Panc1 (cell line): ENCODE data around the gene ECEL1. TPM values are rescaled to one million over a fixed set of nuclear protein-coding genes. Genes with fewer than 3 reads are reported as not detected.

Source experiments
- ATAC-seq: fragments of 200-7000 bp; cut with Tn5 transposase; 2 replicates; pipeline ENCODE4 v1.9.1; 2020; ENCODE audit warnings: mild to moderate bottlenecking, moderate library complexity
- BruUV-seq: library from RNA; stranded (reverse); fragments of 400-500 nt; replicated peaks from 2 replicates; lab custom pipeline; 2021; lab: Mats Ljungman, UMichigan
- CTCF ChIA-PET: fragments of 300-600 bp; sonication (Branson Sonifier 250); formaldehyde crosslinking; loops from one replicate; lab custom pipeline; 2022; ENCODE audit warnings: antibody characterized with exemption; lab: Charles Lee
- POLR2A ChIA-PET: fragments of 300-600 bp; sonication (Branson Sonifier 250); formaldehyde crosslinking; loops from one replicate; lab custom pipeline; 2022; ENCODE audit warnings: antibody characterized with exemption; lab: Charles Lee
- DNase-seq: peaks from one replicate; pipeline ENCODE4 v3.0.0-alpha.2; 2010; ENCODE audit warnings: low read depth, low spot score
- H3K27ac ChIP-seq: 2 replicates; pipeline ENCODE4 v1.5.1; 2011; ENCODE audit warnings: mild to moderate bottlenecking, low read length, inconsistent platforms
- H3K27me3 ChIP-seq: fragments of 200-500 bp; sonication (Bioruptor generic); 2 replicates; pipeline ENCODE4 v1.6.0; 2014; ENCODE audit warnings: low read length, inconsistent platforms; ENCODE audit not compliant: control insufficient read depth, insufficient read depth
- H3K36me3 ChIP-seq: fragments of 200-500 bp; sonication (Bioruptor generic); 2 replicates; pipeline ENCODE4 v1.5.1; 2014; ENCODE audit warnings: inconsistent platforms, mild to moderate bottlenecking, low read length, moderate library complexity; ENCODE audit not compliant: control insufficient read depth, insufficient read depth
- H3K4me1 ChIP-seq: 2 replicates; pipeline ENCODE4 v1.5.1; 2011; ENCODE audit warnings: inconsistent platforms, mild to moderate bottlenecking, low read length, moderate library complexity; ENCODE audit not compliant: control insufficient read depth, insufficient read depth
- H3K4me3 ChIP-seq, 2 experiments: 2 replicates each; pipeline ENCODE4 v1.5.1; 2011 to 2012; ENCODE audit warnings: low read depth in 2 of 2, low read length in 2 of 2, mild to moderate bottlenecking in 2 of 2, inconsistent platforms in 1 of 2, moderate library complexity in 1 of 2
- H3K9me3 ChIP-seq: fragments of 200-500 bp; sonication (Bioruptor generic); 2 replicates; pipeline ENCODE4 v1.5.1; 2014; ENCODE audit warnings: low read depth, mild to moderate bottlenecking, inconsistent platforms, low read length, moderate library complexity; ENCODE audit not compliant: control insufficient read depth, insufficient read depth
- POLR2AphosphoS5 ChIP-seq: IDR thresholded peaks from 2 replicates; pipeline ENCODE4 v1.6.1; 2012; ENCODE audit warnings: mild to moderate bottlenecking, low read depth, low read length, moderate library complexity
- SIN3A ChIP-seq: IDR thresholded peaks from 2 replicates; pipeline ENCODE4 v1.6.1; 2012; ENCODE audit warnings: low read depth, mild to moderate bottlenecking, low read length, moderate library complexity, borderline replicate concordance; ENCODE audit not compliant: insufficient read depth
- TCF7L2 ChIP-seq: IDR thresholded peaks from 2 replicates; pipeline ENCODE4 v1.6.1; 2011; ENCODE audit warnings: mild to moderate bottlenecking, low read depth, low read length, inconsistent platforms
- in situ Hi-C: cut with HindIII; loops from 2 replicates; pipeline ENCODE4 v1.10.0; 2016; ENCODE audit warnings: low sequenced_read_pairs, low pct_unique_long_range_greater_than_20kb
- intact Hi-C: fragments of 100-400 bp; cut with micrococcal nuclease; formaldehyde crosslinking; loops from one replicate; pipeline ENCODE4 v1.10.0; 2022; ENCODE audit not compliant: unreplicated experiment
- total RNA-seq: library from RNA; stranded (reverse); gene quantifications from one replicate; pipeline ENCODE4 v1.2.1, GENCODE V29; 2021; ENCODE audit not compliant: unreplicated experiment
- TF ChIP-seq, protein P1 (sequence below): fragments of 450-650 bp; IDR thresholded peaks from 2 replicates; pipeline ENCODE4 v1.5.1; 2017; ENCODE audit warnings: mild to moderate bottlenecking
- TF ChIP-seq, protein P2 (sequence below), 2 experiments: IDR thresholded peaks; 2 replicates each; pipeline ENCODE4 v1.6.1; 2011 to 2012; ENCODE audit warnings: low read depth in 2 of 2, control low read depth in 1 of 2, low read length in 1 of 2, mild to moderate bottlenecking in 1 of 2, moderate library complexity in 1 of 2; ENCODE audit not compliant: insufficient read depth in 1 of 2

The ECEL1 gene
- total RNA-seq, 1 experiment from 2014 or later = 2.9 TPM

DNA sequence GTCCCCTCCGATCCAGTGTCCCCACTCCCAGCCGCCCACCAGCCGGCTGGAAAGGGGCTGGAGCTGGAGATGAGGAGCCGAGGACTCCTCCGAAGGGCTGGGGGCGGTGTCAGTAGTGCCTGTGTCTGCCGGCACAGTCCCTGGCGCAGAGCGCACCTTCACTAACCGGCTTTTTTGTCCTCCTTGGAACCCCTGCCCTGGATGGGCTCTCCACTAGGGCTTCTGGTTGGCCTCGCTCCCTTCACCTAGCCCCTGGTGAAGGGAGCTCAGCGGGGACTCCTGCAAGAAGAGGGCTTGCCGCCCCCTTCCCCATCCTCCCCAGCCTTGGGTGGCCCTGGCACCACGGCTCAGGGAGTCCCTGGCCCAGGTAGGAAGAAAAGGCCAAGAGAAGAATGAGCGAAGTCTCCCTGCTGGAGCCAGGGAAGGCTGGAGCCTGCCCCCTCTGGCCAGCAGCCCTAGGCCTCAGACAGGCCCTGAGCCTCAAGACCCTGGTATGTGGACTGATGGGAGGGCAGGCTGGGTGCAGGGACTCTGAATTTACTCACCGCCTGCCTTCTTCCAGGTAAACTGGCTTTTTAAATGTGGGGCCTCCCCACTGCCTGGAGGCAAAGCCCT lies 570 bp upstream of the ECEL1 start:
- in situ Hi-C loops (no loop called here), intact Hi-C loops (no loop called here)
- CTCF ChIA-PET = interaction anchor here (0.5 kb wide), 1 partner anchor 44 kb away, joined by 8 read pairs; no protein-coding TSS in a partner anchor
- Histone ChIP-seq H3K9me3 (no peaks in the 10 kb centered on the region), H3K4me3 (no peak overlapping the region), H3K4me1 (no peaks in the 10 kb centered on the region), H3K27ac (no peak overlapping the region), H3K36me3 (no peaks in the 10 kb centered on the region), H3K27me3 (no peaks in the 10 kb centered on the region; the same call in 1 of the 2 replicates)
- TF ChIP-seq TCF7L2 = no peak
- TF ChIP-seq POLR2AphosphoS5 = no peak
- TF ChIP-seq, protein P1, sequence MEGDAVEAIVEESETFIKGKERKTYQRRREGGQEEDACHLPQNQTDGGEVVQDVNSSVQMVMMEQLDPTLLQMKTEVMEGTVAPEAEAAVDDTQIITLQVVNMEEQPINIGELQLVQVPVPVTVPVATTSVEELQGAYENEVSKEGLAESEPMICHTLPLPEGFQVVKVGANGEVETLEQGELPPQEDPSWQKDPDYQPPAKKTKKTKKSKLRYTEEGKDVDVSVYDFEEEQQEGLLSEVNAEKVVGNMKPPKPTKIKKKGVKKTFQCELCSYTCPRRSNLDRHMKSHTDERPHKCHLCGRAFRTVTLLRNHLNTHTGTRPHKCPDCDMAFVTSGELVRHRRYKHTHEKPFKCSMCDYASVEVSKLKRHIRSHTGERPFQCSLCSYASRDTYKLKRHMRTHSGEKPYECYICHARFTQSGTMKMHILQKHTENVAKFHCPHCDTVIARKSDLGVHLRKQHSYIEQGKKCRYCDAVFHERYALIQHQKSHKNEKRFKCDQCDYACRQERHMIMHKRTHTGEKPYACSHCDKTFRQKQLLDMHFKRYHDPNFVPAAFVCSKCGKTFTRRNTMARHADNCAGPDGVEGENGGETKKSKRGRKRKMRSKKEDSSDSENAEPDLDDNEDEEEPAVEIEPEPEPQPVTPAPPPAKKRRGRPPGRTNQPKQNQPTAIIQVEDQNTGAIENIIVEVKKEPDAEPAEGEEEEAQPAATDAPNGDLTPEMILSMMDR = no peak
- TF ChIP-seq, protein P2, sequence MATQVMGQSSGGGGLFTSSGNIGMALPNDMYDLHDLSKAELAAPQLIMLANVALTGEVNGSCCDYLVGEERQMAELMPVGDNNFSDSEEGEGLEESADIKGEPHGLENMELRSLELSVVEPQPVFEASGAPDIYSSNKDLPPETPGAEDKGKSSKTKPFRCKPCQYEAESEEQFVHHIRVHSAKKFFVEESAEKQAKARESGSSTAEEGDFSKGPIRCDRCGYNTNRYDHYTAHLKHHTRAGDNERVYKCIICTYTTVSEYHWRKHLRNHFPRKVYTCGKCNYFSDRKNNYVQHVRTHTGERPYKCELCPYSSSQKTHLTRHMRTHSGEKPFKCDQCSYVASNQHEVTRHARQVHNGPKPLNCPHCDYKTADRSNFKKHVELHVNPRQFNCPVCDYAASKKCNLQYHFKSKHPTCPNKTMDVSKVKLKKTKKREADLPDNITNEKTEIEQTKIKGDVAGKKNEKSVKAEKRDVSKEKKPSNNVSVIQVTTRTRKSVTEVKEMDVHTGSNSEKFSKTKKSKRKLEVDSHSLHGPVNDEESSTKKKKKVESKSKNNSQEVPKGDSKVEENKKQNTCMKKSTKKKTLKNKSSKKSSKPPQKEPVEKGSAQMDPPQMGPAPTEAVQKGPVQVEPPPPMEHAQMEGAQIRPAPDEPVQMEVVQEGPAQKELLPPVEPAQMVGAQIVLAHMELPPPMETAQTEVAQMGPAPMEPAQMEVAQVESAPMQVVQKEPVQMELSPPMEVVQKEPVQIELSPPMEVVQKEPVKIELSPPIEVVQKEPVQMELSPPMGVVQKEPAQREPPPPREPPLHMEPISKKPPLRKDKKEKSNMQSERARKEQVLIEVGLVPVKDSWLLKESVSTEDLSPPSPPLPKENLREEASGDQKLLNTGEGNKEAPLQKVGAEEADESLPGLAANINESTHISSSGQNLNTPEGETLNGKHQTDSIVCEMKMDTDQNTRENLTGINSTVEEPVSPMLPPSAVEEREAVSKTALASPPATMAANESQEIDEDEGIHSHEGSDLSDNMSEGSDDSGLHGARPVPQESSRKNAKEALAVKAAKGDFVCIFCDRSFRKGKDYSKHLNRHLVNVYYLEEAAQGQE (IDR thresholded peaks at IDR 0.05; ENCODE audit: insufficient read depth in 1 of 2, low read depth in 2 of 2, low read length in 1 of 2) = no peak
- no peak for TF ChIP-seq SIN3A
- DNase-seq = no peak
- POLR2A ChIA-PET = no interaction called here
- no TSS peak for BruUV-seq
- ATAC-seq = peak; percentile 64

DNA sequence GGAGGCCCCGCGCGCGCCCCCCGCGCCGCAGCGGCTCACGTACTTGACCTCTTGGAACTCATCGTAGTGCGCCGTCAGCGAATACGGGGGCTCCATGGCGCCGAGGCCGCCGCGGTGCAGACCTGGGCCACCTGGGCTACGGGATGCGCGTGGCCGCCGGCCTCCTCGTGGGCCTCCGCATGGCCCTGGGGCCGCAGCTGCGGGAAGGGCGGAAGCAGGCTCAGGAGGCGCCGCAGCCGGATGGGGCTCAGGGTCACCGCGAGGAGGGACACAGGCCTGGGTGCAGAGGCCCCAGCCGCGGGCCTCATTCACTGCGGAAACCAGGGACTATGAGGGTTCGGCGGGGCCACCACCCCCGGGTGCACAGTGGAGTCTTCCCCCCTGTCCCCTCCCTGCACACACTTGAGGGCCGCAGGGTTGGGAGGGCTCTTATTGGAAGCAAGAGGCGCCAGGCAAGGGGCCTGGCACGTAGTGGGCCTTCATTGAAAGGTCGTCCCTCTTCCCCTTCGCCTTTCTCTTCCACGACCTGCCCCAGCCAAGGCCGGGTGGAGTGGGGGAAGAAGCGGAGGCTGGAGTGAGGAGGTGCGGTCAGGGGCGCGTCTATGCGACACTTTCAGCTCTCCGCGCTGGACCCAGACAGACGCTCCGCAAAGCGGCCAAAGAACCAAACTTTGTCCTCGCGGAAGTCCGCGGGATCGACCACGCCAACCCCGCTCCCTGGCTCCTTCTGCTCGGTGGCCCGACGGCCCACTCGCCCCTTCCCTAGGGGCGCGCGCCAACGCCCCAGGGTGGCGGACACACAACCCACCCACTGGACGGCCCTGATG lies 863 bp downstream of the ECEL1 start:
- in situ Hi-C loops = no loop called here
- no peak; the same call in 1 of the 2 replicates for ATAC-seq
- CTCF ChIA-PET = no interaction called here

More for the DNA sequence above, 863 bp downstream of the ECEL1 start:
- BruUV-seq = no TSS peak
- Histone ChIP-seq H3K36me3 (no peaks in the 10 kb centered on the region), H3K4me1 (no peaks in the 10 kb centered on the region), H3K27me3 (no peaks in the 10 kb centered on the region; the same call in 1 of the 2 replicates), H3K4me3 (peak overlapping the region in 1 of 2 experiments; percentile 31; a peak in 2 of 4 replicates), H3K9me3 (no peaks in the 10 kb centered on the region), H3K27ac (no peak overlapping the region)
- intact Hi-C loops = no loop called here
- POLR2A ChIA-PET = no interaction called here
- TF ChIP-seq, protein P1 = no peak
- TF ChIP-seq, protein P2 (IDR thresholded peaks at IDR 0.05; ENCODE audit: insufficient read depth in 1 of 2, low read depth in 2 of 2, low read length in 1 of 2) = no peak
- TF ChIP-seq POLR2AphosphoS5 (no peak), TCF7L2 (no peak), SIN3A (no peak)
- DNase-seq = no peak
